Duodenal mucosa (tissue), 2 donors: Measurements from ENCODE around the gene ZNF93.
"Not testable (repeated sequence)": the region's sequence is repeated elsewhere in the genome, so short reads cannot be mapped to it uniquely, and the experiment has no call there.

Experiments
- H3K27ac ChIP-seq: one replicate; pipeline ENCODE4 v1.7.0; 2013; ENCODE audit warnings: low read depth, low read length
- H3K27me3 ChIP-seq, 2 donors: one replicate each; pipeline ENCODE4 v1.7.0; 2013; ENCODE audit warnings: low read length in 2 of 2, control low read depth in 1 of 2; ENCODE audit not compliant: insufficient read depth in 2 of 2, control insufficient read depth in 1 of 2
- H3K36me3 ChIP-seq, 2 donors: one replicate each; pipeline ENCODE4 v1.7.0; 2013; ENCODE audit warnings: low read length in 2 of 2, control low read depth in 1 of 2; ENCODE audit not compliant: insufficient read depth in 2 of 2, control insufficient read depth in 1 of 2
- H3K4me1 ChIP-seq, 2 donors: one replicate each; pipeline ENCODE4 v1.7.0; 2013; ENCODE audit warnings: low read length in 2 of 2, control low read depth in 1 of 2; ENCODE audit not compliant: insufficient read depth in 2 of 2, control insufficient read depth in 1 of 2
- H3K4me3 ChIP-seq, 2 donors: one replicate each; pipeline ENCODE4 v1.7.0; 2013; ENCODE audit warnings: low read length in 2 of 2, low read depth in 1 of 2
- H3K9ac ChIP-seq, 2 donors: one replicate each; pipeline ENCODE4 v1.7.0; 2013; ENCODE audit warnings: low read length in 2 of 2, low read depth in 1 of 2
- H3K9me3 ChIP-seq, 2 donors: one replicate each; pipeline ENCODE4 v1.7.0; 2013; ENCODE audit warnings: low read length in 2 of 2, control low read depth in 1 of 2; ENCODE audit not compliant: control insufficient read depth in 1 of 2

ZNF93 gene

DNA sequence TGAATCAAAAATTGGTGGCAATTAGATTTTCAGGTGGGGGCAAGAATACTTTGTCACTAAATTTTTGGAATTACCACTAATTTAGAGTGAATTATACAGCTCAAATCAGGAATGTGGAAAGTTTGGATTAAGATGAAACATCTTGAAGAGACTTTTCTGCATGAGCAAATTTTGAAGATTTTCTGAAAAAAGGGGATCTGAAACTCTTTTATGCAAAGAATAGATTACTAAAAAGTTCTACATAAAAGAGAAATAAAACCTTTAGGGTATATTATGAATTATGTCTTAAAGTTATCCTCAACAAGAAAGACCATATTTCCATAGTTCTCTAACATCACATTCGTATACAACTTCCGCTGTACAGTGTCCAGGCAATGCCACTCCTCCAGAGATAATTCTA, 36.7 kb downstream of the ZNF93 start:
- Histone ChIP-seq H3K9me3 (peaks cover 41 to 50% of the 10 kb centered on the region in 2 donors), H3K27ac (no peak overlapping the region), H3K27me3 (no peaks in the 10 kb centered on the region)

DNA sequence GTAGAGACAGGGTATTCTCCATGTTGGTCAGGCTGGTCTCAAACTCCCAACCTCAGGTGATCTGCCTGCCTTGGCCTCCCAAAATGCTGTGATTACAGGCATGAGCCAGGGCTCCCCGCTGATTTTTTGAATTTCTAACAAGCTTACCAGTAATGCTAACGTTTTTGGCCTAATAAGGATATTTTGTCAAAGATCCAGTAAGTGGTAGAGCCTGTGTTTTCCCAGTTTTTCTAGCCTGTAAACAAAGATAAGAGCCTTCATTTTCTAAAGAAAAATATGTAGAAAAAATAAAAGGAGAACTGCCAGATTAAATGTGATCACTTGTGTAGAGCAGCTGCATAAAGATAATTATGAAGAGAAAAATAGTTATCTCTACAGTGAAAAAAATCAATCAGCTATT, 37.7 kb downstream of the ZNF93 start:
- Histone ChIP-seq H3K27me3 (no peaks in the 10 kb centered on the region), H3K4me3 (no peak overlapping the region), H3K27ac (no peak overlapping the region), H3K9me3 (peaks cover 33 to 46% of the 10 kb centered on the region in 2 donors), H3K36me3 (no peaks in the 10 kb centered on the region), H3K9ac (no peak overlapping the region), H3K4me1 (no peaks in the 10 kb centered on the region)

More for the DNA sequence above, 36.7 kb downstream of the ZNF93 start:
- Histone ChIP-seq H3K9ac (no peak overlapping the region), H3K4me1 (no peaks in the 10 kb centered on the region), H3K36me3 (no peaks in the 10 kb centered on the region), H3K4me3 (no peak overlapping the region)

DNA sequence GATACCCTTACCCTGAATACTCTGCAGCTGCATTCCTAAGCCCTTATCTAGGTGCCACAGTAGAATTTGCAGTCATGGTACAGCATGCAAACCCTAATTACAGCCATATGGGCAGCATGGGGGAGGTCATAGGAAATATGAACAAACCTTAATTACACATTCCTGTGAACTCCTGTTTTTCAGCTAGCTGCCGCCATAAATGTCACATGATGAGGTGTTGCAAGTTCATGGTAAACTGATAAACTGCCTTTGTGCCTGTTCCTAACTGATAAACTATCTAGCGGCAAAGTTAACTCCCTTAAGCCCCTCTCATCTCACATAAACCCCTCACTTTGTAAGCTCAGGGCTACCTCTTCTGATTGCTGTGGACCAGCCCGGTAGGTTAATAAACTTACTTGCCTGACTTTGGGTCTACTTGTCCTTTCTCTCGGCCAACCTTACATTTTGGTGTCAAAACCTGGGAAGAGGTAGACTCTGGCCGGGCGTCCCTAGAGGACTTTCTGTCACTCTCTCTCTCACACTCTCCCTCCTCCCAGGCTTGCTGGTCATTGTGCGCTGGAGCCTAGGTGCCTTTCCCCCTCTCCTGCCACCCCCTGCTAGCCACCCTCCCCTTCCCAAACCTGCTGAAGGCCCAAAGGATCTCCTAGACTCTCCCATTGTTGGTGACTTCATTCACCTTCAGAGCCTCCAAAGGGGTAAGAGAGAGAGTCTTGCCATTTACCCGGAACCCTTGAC, 43.3 kb downstream of the ZNF93 start:
- Histone ChIP-seq H3K36me3 (no peaks in the 10 kb centered on the region), H3K27me3 (no peaks in the 10 kb centered on the region), H3K4me3 (no peak overlapping the region), H3K9ac (no peak overlapping the region), H3K4me1 (no peaks in the 10 kb centered on the region), H3K27ac (no peak overlapping the region), H3K9me3 (peaks cover 6 to 16% of the 10 kb centered on the region in 2 donors)

DNA sequence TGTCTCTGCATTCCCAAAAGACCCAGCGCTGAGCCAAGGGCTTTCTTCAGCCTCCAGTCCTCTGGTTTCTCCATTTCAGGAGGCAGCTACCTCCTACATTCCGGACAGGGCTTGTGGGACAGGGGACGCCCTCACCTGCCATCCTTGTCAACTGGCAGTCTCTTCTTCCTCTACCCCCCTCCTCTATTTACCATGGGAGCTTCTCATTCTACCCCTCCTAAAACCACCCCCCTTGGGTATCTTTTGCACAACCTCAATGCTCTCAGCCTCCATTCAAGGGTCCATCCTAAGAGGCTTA, 43.8 kb downstream of the ZNF93 start:
- Histone ChIP-seq H3K27me3 (no peaks in the 10 kb centered on the region), H3K4me3 (no peak overlapping the region), H3K36me3 (no peaks in the 10 kb centered on the region), H3K4me1 (no peaks in the 10 kb centered on the region), H3K9ac (no peak overlapping the region), H3K9me3 (peaks cover 6 to 11% of the 10 kb centered on the region in 2 donors), H3K27ac (no peak overlapping the region)

DNA sequence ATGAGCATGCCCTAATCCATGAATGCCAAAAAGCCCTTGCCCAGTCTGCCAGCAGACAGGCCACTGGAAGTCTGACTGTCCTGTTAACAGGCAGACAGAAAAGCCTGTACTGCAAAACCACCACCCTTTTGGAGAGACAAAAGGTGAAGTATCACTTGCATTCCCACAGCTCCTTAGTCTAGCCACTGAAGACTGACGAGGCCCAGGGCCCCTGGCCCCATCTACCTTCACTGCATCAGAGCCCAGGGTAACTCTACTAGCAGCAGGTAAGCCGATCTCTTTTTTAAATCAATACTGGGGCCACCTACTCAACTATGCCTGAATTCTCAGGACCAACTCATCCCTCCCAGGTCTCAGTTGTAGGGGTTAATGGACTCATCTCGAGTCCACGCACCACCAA, 45.5 kb downstream of the ZNF93 start:
- Histone ChIP-seq H3K9me3 (peaks cover 5 to 16% of the 10 kb centered on the region in 2 donors), H3K27ac (no peak overlapping the region), H3K9ac (no peak overlapping the region), H3K27me3 (no peaks in the 10 kb centered on the region), H3K4me3 (no peak overlapping the region), H3K36me3 (no peaks in the 10 kb centered on the region), H3K4me1 (no peaks in the 10 kb centered on the region)

DNA sequence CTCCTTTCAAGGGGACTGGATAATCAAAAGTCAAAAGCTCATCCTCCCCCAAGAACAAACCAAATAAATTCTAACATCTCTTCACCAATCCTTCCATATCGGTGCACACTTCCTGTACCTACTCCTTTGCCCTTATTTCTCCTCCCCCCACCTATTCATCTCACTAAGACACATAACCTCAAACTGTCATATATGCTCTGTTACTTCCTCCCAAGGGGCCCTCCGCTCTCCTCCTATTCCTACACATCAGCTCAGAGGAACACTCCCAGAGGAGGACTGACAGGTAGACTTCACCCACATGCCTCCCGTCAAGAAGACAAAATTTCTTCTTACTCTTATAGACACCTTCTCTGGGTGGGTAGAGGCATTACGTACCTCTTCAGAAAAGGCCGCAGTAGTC, 48.1 kb downstream of the ZNF93 start:
- no peak overlapping the region for H3K9ac ChIP-seq
- peaks cover 0 to 8% of the 10 kb centered on the region in 2 donors for H3K9me3 ChIP-seq
- H3K4me3 ChIP-seq: no peak overlapping the region
- H3K27ac ChIP-seq: no peak overlapping the region
- no peaks in the 10 kb centered on the region for H3K27me3 ChIP-seq
- H3K4me1 ChIP-seq: no peaks in the 10 kb centered on the region
- H3K36me3 ChIP-seq: no peaks in the 10 kb centered on the region

DNA sequence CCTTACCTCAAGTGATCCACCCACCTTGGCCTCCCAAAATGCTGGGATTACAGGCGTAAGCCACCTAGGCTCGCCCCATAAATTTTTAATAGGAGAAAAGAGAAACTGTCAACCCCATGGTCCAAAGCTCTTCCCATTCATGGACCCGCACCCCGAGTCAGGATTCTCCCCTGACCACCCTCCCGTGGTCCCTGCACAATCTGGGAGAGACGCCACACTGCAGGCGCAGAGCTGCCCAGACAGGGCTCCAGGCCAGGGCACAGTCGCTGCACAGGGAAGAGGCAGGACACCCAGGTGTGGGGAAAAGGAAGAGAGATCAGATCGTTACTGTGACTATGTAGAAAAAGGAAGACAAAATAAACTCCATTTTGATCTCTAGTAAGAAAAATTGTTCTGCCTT, 54.5 kb downstream of the ZNF93 start:
- no peak overlapping the region for H3K4me3 ChIP-seq
- H3K27ac ChIP-seq: no peak overlapping the region
- no peaks in the 10 kb centered on the region for H3K36me3 ChIP-seq
- no peaks in the 10 kb centered on the region for H3K4me1 ChIP-seq
- no peaks in the 10 kb centered on the region for H3K27me3 ChIP-seq
- H3K9me3 ChIP-seq: peaks cover 0 to 6% of the 10 kb centered on the region in 2 donors
- no peak overlapping the region for H3K9ac ChIP-seq

DNA sequence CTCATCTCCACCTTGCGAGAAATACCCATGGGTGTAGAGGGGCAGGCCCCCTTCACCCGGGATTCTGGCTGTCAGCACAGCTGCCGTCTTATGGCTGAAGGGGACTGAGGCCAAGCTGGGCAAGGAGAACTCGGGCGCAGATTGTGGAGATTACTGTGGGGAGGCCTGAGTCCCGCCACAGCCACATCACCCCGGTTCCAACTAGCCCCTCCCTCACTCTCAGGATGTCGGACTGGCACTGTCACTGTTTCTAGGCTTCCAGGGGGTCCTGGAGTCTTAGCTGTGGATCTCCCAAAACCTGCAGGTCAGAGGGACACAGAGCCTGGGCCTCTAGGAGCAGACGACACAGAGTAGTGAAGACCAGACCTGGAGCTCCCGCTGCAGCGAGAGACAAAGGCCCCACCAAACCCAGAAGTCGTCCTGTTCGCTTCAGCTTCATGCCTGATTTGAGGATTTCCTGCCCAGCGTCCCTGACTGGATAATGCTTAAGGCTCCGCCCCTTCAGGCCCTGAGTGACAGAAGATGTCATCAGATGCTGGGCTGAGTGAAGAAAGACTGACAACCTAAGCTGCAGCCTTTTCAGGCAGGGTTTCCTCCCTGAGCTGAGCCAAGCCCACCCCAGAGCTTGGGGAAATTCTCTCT, 55.8 kb downstream of the ZNF93 start:
- Histone ChIP-seq H3K4me3 (no peak overlapping the region), H3K27me3 (no peaks in the 10 kb centered on the region), H3K9me3 (no peaks in the 10 kb centered on the region)

DNA sequence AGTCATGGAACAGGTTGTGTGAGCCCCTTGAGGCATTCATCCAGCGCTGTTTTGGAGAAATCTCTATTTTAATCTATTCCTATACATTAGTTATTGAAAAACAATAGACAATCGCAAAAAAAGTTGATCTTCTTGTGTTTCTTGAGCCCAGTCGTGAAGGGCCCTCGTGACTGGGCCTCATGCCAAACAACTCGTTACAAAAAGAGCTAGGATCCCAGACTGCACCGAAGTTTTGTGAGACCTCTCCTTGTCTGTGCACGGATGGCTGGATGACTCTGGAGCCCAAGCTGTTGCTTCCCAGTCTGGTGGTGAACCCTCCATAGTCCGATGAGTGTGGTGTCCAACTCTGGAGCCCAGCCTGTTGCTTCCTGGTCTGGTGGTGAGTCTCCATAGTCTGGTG, 57.0 kb downstream of the ZNF93 start:
- not testable (repeated sequence) for H3K36me3 ChIP-seq, H3K9ac ChIP-seq, H3K27me3 ChIP-seq, H3K9me3 ChIP-seq, H3K4me3 ChIP-seq, H3K27ac ChIP-seq, H3K4me1 ChIP-seq

More for the DNA sequence above, 55.8 kb downstream of the ZNF93 start:
- Histone ChIP-seq H3K27ac (no peak overlapping the region), H3K36me3 (no peaks in the 10 kb centered on the region), H3K4me1 (no peaks in the 10 kb centered on the region), H3K9ac (no peak overlapping the region)

DNA sequence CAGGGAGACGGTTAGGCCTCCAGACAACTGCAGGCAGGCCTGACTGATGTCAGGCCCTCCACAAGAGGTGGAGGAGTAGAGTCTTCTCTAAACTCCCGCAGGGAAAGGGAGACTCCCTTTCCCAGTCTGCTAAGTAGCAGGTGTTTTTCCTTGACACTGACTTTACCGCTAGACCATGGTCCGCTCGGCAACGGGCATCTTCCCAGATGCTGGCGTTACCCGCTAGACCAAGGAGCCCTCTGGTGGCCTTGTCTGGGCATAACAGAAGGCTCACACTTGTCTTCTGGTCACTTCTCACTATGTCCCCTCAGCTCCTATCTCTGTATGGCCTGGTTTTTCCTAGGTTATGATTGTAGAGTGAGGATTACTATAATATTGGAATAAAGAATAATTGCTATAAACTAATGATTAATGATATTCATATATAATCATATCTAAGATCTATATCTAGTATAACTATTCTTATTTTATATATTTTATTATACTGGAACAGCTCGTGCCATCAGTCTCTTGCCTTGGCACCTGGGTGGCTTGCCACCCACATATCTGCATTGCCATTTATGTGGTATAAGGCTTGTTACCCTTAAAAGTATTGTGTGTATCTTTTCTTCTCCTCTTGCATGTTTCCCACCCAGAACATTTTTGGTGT, 58.5 kb downstream of the ZNF93 start:
- H3K27me3 ChIP-seq, H3K9ac ChIP-seq, H3K4me3 ChIP-seq, H3K36me3 ChIP-seq, H3K9me3 ChIP-seq, H3K27ac ChIP-seq, H3K4me1 ChIP-seq: not testable (repeated sequence)
